Neuronal stem cell (in vitro differentiated cells): ENCODE results near the gene CREB3L1.

ENCODE experiments used
- DNase-seq: peaks from one replicate; pipeline ENCODE4 v3.0.0-alpha.2; 2013; ENCODE audit warnings: low spot score
- H2AFZ ChIP-seq: one replicate; pipeline ENCODE4 v1.6.1; 2013; ENCODE audit warnings: mild to moderate bottlenecking, low read length, inconsistent platforms
- H2AK5ac ChIP-seq: 2 replicates; pipeline ENCODE4 v1.6.1; 2013; ENCODE audit warnings: low read depth, mild to moderate bottlenecking, inconsistent platforms, low read length, moderate library complexity, mixed read lengths
- H2BK120ac ChIP-seq: 2 replicates; pipeline ENCODE4 v1.6.1; 2013; ENCODE audit warnings: low read depth, mild to moderate bottlenecking, inconsistent platforms, low read length, moderate library complexity, mixed read lengths
- H2BK12ac ChIP-seq: one replicate; pipeline ENCODE4 v1.6.1; 2013; ENCODE audit warnings: low read length, inconsistent platforms
- H2BK15ac ChIP-seq: 2 replicates; pipeline ENCODE4 v1.6.1; 2013; ENCODE audit warnings: mild to moderate bottlenecking, low read length, inconsistent platforms, mixed read lengths
- H2BK5ac ChIP-seq: one replicate; pipeline ENCODE4 v1.6.1; 2013; ENCODE audit warnings: inconsistent platforms, mild to moderate bottlenecking, low read length, moderate library complexity
- H3K14ac ChIP-seq: one replicate; pipeline ENCODE4 v1.6.1; 2013; ENCODE audit warnings: low read length, inconsistent platforms
- H3K18ac ChIP-seq: 2 replicates; pipeline ENCODE4 v1.6.1; 2013; ENCODE audit warnings: low read length, inconsistent platforms
- H3K23ac ChIP-seq: 2 replicates; pipeline ENCODE4 v1.6.1; 2013; ENCODE audit warnings: low read depth, mild to moderate bottlenecking, mixed read lengths, low read length, inconsistent platforms; ENCODE audit not compliant: poor library complexity
- H3K27ac ChIP-seq: replicated peaks from 3 replicates; pipeline ENCODE4 v1.5.1; 2013; ENCODE audit warnings: low read length, inconsistent platforms
- H3K27me3 ChIP-seq, 3 experiments: 2 replicates each; pipeline ENCODE4 v1.6.1; 2013; ENCODE audit warnings: low read length in 3 of 3, mild to moderate bottlenecking in 2 of 3, inconsistent platforms in 1 of 3, low read depth in 1 of 3, mixed read lengths in 1 of 3, moderate library complexity in 1 of 3; ENCODE audit not compliant: control insufficient read depth in 3 of 3, insufficient read depth in 3 of 3
- H3K36me3 ChIP-seq, 2 donors: replicated peaks in 1 of 2; 2 replicates each; pipeline ENCODE4 v1.6.1; 2013; ENCODE audit warnings: low read length in 2 of 2; ENCODE audit not compliant: control insufficient read depth in 2 of 2, insufficient read depth in 2 of 2
- H3K4ac ChIP-seq: 2 replicates; pipeline ENCODE4 v1.6.1; 2013; ENCODE audit warnings: inconsistent platforms, mild to moderate bottlenecking, low read length, moderate library complexity
- H3K4me1 ChIP-seq, 2 donors: 1 replicate in 1 of 2; 2 replicates in 1 of 2; pipeline ENCODE4 v1.6.1; 2013; ENCODE audit warnings: low read length in 2 of 2, low read depth in 1 of 2; ENCODE audit not compliant: control insufficient read depth in 2 of 2, insufficient read depth in 1 of 2
- H3K4me2 ChIP-seq: one replicate; pipeline ENCODE4 v1.6.1; 2013; ENCODE audit warnings: mild to moderate bottlenecking, low read length, inconsistent platforms; ENCODE audit not compliant: insufficient read depth, poor library complexity, severe bottlenecking
- H3K4me3 ChIP-seq, 2 donors: 2 replicates each; pipeline ENCODE4 v1.5.1; 2013; ENCODE audit warnings: low read length in 2 of 2, mild to moderate bottlenecking in 2 of 2, inconsistent platforms in 1 of 2, moderate library complexity in 1 of 2
- H3K79me1 ChIP-seq: one replicate; pipeline ENCODE4 v1.6.1; 2013; ENCODE audit warnings: low read depth, mild to moderate bottlenecking, inconsistent platforms, low read length, moderate library complexity
- H3K9ac ChIP-seq: one replicate; pipeline ENCODE4 v1.6.1; 2013; ENCODE audit warnings: mild to moderate bottlenecking, low read depth, low read length, inconsistent platforms; ENCODE audit not compliant: poor library complexity
- H3K9me3 ChIP-seq, 2 donors: replicated peaks in 1 of 2; 2 replicates each; pipeline versions ENCODE3 to v1.6.1; 2013; ENCODE audit warnings: low read length in 2 of 2, mild to moderate bottlenecking in 2 of 2, inconsistent platforms in 1 of 2, low read depth in 1 of 2, mixed read lengths in 1 of 2, moderate library complexity in 1 of 2; ENCODE audit not compliant: control insufficient read depth in 2 of 2, insufficient read depth in 1 of 2
- H4K8ac ChIP-seq: one replicate; pipeline ENCODE4 v1.6.1; 2013; ENCODE audit warnings: low read depth, mild to moderate bottlenecking, inconsistent platforms, low read length, moderate library complexity
- H4K91ac ChIP-seq: one replicate; pipeline ENCODE4 v1.6.1; 2013; ENCODE audit warnings: low read length, low read depth, mild to moderate bottlenecking, inconsistent platforms; ENCODE audit not compliant: poor library complexity
- WGBS, 2 donors: extraction: QIAGEN DNeasy Blood & Tissue Kit; methylation state at CpG; one replicate each; pipeline ENCODE4 v1.1.7; 2013; ENCODE audit warnings: missing lambda C conversion rate in 2 of 2, mixed read lengths in 1 of 2; ENCODE audit not compliant: insufficient read length in 2 of 2, insufficient replicate concordance in 1 of 2; ENCODE audit errors: extremely low coverage in 2 of 2; 5-methylcytosine and 5-hydroxymethylcytosine counted together

The CREB3L1 gene

DNA sequence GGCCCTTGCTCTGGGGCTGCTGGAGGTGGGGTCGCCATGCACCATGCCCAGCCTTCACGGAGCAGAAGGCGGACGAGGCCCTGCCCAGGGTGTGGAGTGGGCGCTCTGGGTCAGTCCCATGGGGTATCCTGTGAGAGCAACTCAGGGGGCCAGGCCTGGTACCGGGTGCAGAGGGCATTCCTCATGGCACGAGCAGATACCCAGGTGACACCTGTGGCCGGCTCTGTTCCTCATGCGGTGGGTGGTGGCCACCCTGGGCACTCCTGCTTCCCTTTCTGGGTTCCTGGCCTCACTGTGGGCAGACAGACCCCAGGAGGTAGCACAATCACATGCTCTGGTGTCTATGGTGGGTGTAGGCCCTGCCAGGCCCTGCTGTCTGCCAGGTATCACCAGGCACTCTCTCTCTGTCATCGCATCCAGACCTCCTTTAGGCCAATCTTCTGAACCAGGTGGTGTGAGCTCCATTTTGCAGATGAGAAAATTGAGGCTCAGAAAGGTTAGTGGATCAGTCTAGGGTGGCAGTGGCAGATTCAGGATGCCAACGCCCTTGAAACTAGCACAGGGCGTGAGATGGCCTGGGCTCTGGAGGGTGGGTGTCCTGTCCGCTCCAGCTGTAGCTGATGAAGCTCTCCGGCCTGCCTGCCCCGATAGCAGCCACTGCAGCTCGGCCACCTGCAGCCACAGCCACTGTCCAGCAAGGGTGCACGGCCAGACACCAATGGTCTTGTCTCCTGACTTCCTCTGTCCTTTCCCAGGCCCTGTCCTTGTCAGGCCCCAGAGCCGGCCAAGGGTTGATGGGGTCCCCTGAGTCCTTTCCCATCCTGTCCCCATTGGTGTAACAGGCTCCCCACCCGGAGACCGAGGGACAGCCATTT is 84.9 kb downstream of the CREB3L1 start:
- H2AFZ ChIP-seq, result no peak overlapping the region
- H4K8ac ChIP-seq, result no peak overlapping the region
- peak overlapping the region; percentile 72 for H2BK5ac ChIP-seq
- peaks cover 30 to 37% of the 10 kb centered on the region in 2 donors for H3K4me1 ChIP-seq
- H2BK15ac ChIP-seq, result peak overlapping the region; percentile 30
- peak overlapping the region; percentile 79 for H2AK5ac ChIP-seq
- peaks cover 20% of the 10 kb centered on the region for H3K79me1 ChIP-seq
- no peaks in the 10 kb centered on the region for H3K27me3 ChIP-seq
- no peak overlapping the region for H3K14ac ChIP-seq
- no peak overlapping the region for H3K4ac ChIP-seq
- H3K4me3 ChIP-seq, result no peak overlapping the region
- no peaks in the 10 kb centered on the region for H3K9me3 ChIP-seq
- DNase-seq, result no peak
- H3K36me3 ChIP-seq, result no peaks in the 10 kb centered on the region
- no peak overlapping the region for H3K4me2 ChIP-seq
- no peak overlapping the region for H2BK120ac ChIP-seq
- H3K9ac ChIP-seq, result peak overlapping the region; percentile 73
- no CpG with 5 or more reads among the region's 20 CpGs for WGBS, 2 donors
- H3K18ac ChIP-seq, result peak overlapping the region; percentile 31
- H3K23ac ChIP-seq, result peak overlapping the region; percentile 60
- peak overlapping the region; percentile 9 for H3K27ac ChIP-seq
- no peak overlapping the region for H4K91ac ChIP-seq
- H2BK12ac ChIP-seq, result peak overlapping the region; percentile 89

DNA sequence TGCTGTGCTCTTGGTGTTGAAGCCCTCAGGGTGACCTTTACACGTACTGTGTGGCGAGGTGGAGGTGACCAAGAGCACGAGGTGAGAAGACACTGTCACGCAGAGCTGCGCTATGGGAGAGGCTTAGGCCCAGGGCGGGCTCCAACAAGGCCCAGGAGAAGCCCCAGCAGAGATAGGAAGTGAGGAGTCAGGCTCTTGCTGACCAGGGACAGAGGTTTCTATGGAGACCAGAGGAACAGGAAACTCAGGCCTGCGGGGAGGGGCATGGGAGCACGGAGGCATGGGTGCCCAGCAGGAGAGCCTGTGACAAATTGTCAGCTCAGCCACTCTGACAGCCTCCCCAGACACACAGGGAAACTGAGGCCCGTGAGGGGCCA is 85.6 kb downstream of the CREB3L1 start:
- no peak overlapping the region for H3K14ac ChIP-seq
- no peak overlapping the region for H2AFZ ChIP-seq
- no peak overlapping the region for H3K9ac ChIP-seq
- H3K27me3 ChIP-seq, result no peaks in the 10 kb centered on the region
- no peak overlapping the region for H2BK120ac ChIP-seq
- H2BK15ac ChIP-seq, result peak overlapping the region; percentile 30
- H3K79me1 ChIP-seq, result peaks cover 16% of the 10 kb centered on the region
- no peak for DNase-seq
- no peak overlapping the region for H3K23ac ChIP-seq
- no peak overlapping the region for H4K91ac ChIP-seq
- H3K4me2 ChIP-seq, result no peak overlapping the region
- peak overlapping the region; percentile 9 for H2BK5ac ChIP-seq
- H3K9me3 ChIP-seq, result no peaks in the 10 kb centered on the region
- H3K4me3 ChIP-seq, result no peak overlapping the region
- peak overlapping the region; percentile 72 for H3K18ac ChIP-seq
- peaks cover 0 to 4% of the 10 kb centered on the region in 2 donors for H3K36me3 ChIP-seq
- no peak overlapping the region for H2BK12ac ChIP-seq
- H3K4me1 ChIP-seq, result peaks cover 31 to 37% of the 10 kb centered on the region in 2 donors
- no peak overlapping the region for H3K4ac ChIP-seq
- no CpG with 5 or more reads among the region's 9 CpGs for WGBS, 2 donors
- H2AK5ac ChIP-seq, result no peak overlapping the region
- H4K8ac ChIP-seq, result no peak overlapping the region
- peak overlapping the region; percentile 9 for H3K27ac ChIP-seq

DNA sequence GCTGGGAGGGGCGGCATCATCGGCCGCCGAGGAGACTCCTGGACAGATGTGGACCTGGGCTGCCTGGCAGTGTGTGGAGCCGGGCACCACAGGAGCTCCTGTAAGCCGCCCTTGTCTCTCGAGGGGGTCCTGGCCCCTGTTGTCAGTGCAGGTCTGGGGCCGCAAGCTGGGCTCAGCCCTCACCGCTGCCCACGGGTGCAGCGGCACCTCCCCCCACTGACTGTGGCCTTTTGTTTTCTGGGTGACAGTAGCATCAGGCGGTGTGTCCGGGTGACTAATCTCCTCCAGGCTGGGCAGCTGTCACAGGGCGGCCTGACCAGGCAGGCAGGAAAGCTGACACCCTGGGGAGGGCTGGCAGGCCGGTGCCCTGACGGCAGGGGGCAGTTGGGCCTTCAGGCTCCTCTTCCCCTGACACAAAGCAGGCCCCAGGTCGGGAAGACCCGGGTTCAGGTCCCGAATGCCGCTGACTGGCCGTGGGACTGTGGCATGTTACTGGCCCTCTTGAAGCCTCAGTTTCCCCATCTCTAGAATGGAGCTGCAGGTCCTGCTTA is 86.1 kb downstream of the CREB3L1 start:
- no peak overlapping the region for H3K27ac ChIP-seq

DNA sequence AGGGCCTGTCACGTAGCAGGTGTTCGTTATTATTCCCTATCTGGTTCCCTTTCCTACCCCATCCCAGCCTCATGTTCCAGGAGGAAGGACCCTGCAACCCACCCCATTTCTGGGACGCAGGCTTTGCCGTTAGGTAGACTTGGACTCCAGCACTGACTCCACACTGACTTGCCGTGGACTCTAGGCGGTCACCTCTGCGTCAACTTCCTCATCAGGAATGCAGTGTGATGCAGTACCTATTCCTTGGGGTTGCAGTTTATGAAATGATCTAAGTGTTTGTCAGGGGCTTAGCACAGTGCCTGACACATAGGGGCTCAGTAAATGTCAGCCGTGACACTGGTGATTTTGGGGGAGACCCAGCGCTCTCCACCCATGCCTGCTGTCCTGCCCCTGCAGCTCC is 86.6 kb downstream of the CREB3L1 start:
- no CpG with 5 or more reads among the region's 9 CpGs for WGBS, 2 donors
- no peak overlapping the region for H2BK15ac ChIP-seq
- H4K8ac ChIP-seq, result no peak overlapping the region
- H3K14ac ChIP-seq, result peak overlapping the region; percentile 1
- no peak overlapping the region for H2BK12ac ChIP-seq
- H3K23ac ChIP-seq, result peak overlapping the region; percentile 37
- DNase-seq, result no peak
- H3K4me2 ChIP-seq, result no peak overlapping the region
- no peak overlapping the region for H2BK120ac ChIP-seq
- H3K18ac ChIP-seq, result no peak overlapping the region
- no peak overlapping the region for H3K27ac ChIP-seq
- H3K9ac ChIP-seq, result no peak overlapping the region
- H3K27me3 ChIP-seq, result no peaks in the 10 kb centered on the region
- H4K91ac ChIP-seq, result no peak overlapping the region
- peaks cover 2 to 11% of the 10 kb centered on the region in 2 donors for H3K36me3 ChIP-seq
- H2BK5ac ChIP-seq, result no peak overlapping the region
- H3K4ac ChIP-seq, result no peak overlapping the region
- no peaks in the 10 kb centered on the region for H3K9me3 ChIP-seq
- H2AK5ac ChIP-seq, result no peak overlapping the region
- peaks cover 16% of the 10 kb centered on the region for H3K79me1 ChIP-seq
- H3K4me3 ChIP-seq, result no peak overlapping the region
- no peak overlapping the region for H2AFZ ChIP-seq
- H3K4me1 ChIP-seq, result peaks cover 31 to 37% of the 10 kb centered on the region in 2 donors

More for the DNA sequence above, 86.1 kb downstream of the CREB3L1 start:
- no peaks in the 10 kb centered on the region for H3K27me3 ChIP-seq
- H3K4ac ChIP-seq, result no peak overlapping the region
- H3K9ac ChIP-seq, result no peak overlapping the region
- H2AK5ac ChIP-seq, result peak overlapping the region; percentile 40
- no peak overlapping the region for H2BK15ac ChIP-seq
- H3K23ac ChIP-seq, result no peak overlapping the region
- H3K9me3 ChIP-seq, result no peaks in the 10 kb centered on the region
- H4K8ac ChIP-seq, result no peak overlapping the region
- peaks cover 2 to 9% of the 10 kb centered on the region in 2 donors for H3K36me3 ChIP-seq
- H3K18ac ChIP-seq, result peak overlapping the region; percentile 72
- no peak for DNase-seq
- H3K4me2 ChIP-seq, result no peak overlapping the region
- no peak overlapping the region for H4K91ac ChIP-seq
- no peak overlapping the region for H2AFZ ChIP-seq
- H3K4me3 ChIP-seq, result no peak overlapping the region
- no peak overlapping the region for H3K14ac ChIP-seq
- H3K79me1 ChIP-seq, result peaks cover 16% of the 10 kb centered on the region
- H3K4me1 ChIP-seq, result peaks cover 31 to 37% of the 10 kb centered on the region in 2 donors
- no CpG with 5 or more reads among the region's 21 CpGs for WGBS, 2 donors
- peak overlapping the region; percentile 9 for H2BK5ac ChIP-seq
- no peak overlapping the region for H2BK120ac ChIP-seq
- H2BK12ac ChIP-seq, result no peak overlapping the region
